ENCODE measurements around the gene AMPH.

Gene AMPH

GRCh38 chr7:38477333-38477732 lies 153.8 kb downstream of the AMPH start:
- in situ Hi-C loops (cut with MboI; ENCODE audit: low sequenced_read_pairs) = no loop called here

- in situ Hi-C loops (cut with MboI; ENCODE audit: low sequenced_read_pairs) = no loop called here
Measured at GRCh38 chr7:38476764-38477163, 154.4 kb downstream of the AMPH start.

GRCh38 chr7:38465956-38466355 lies 165.2 kb downstream of the AMPH start:
- in situ Hi-C loops (cut with MboI; ENCODE audit: low sequenced_read_pairs) = no loop called here

- in situ Hi-C loops (cut with MboI; ENCODE audit: low sequenced_read_pairs) = no loop called here
Measured at GRCh38 chr7:38463277-38464225, 167.6 kb downstream of the AMPH start.

- in situ Hi-C loops (cut with MboI; ENCODE audit: low sequenced_read_pairs) = no loop called here
Measured at GRCh38 chr7:38462819-38463218, 168.4 kb downstream of the AMPH start.

- in situ Hi-C loops (cut with MboI; ENCODE audit: low sequenced_read_pairs) = no loop called here
Measured at GRCh38 chr7:38461887-38462286, 169.3 kb downstream of the AMPH start.

- in situ Hi-C loops (cut with MboI; ENCODE audit: low sequenced_read_pairs) = no loop called here
Measured at GRCh38 chr7:38453826-38454225, 177.3 kb downstream of the AMPH start.

- in situ Hi-C loops (cut with MboI; ENCODE audit: low sequenced_read_pairs) = no loop called here
Measured at GRCh38 chr7:38453168-38453567, 178.0 kb downstream of the AMPH start.

GRCh38 chr7:38452681-38453108 lies 178.5 kb downstream of the AMPH start:
- in situ Hi-C loops (cut with MboI; ENCODE audit: low sequenced_read_pairs) = no loop called here

- in situ Hi-C loops (cut with MboI; ENCODE audit: low sequenced_read_pairs) = no loop called here
Measured at GRCh38 chr7:38451840-38452239, 179.3 kb downstream of the AMPH start.

GRCh38 chr7:38448584-38449234 lies 182.5 kb downstream of the AMPH start:
- in situ Hi-C loops (cut with MboI; ENCODE audit: low sequenced_read_pairs) = no loop called here

GRCh38 chr7:38448054-38448453 lies 183.1 kb downstream of the AMPH start:
- in situ Hi-C loops (cut with MboI; ENCODE audit: low sequenced_read_pairs) = no loop called here

- in situ Hi-C loops (cut with MboI; ENCODE audit: low sequenced_read_pairs) = no loop called here
Measured at GRCh38 chr7:38438970-38439369, 192.2 kb downstream of the AMPH start.

- in situ Hi-C loops (cut with MboI; ENCODE audit: low sequenced_read_pairs) = no loop called here
Measured at GRCh38 chr7:38432671-38433070, 198.5 kb downstream of the AMPH start.

- in situ Hi-C loops (cut with MboI; ENCODE audit: low sequenced_read_pairs) = no loop called here
Measured at GRCh38 chr7:38432080-38432479, 199.1 kb downstream of the AMPH start.

GRCh38 chr7:38429057-38429456 lies 202.1 kb downstream of the AMPH start:
- in situ Hi-C loops (cut with MboI; ENCODE audit: low sequenced_read_pairs) = no loop called here

- in situ Hi-C loops (cut with MboI; ENCODE audit: low sequenced_read_pairs) = no loop called here
Measured at GRCh38 chr7:38428041-38428440, 203.1 kb downstream of the AMPH start.

- in situ Hi-C loops (cut with MboI; ENCODE audit: low sequenced_read_pairs) = no loop called here
Measured at GRCh38 chr7:38427279-38427955, 203.8 kb downstream of the AMPH start.

GRCh38 chr7:38425509-38425908 lies 205.7 kb downstream of the AMPH start:
- in situ Hi-C loops (cut with MboI; ENCODE audit: low sequenced_read_pairs) = no loop called here

GRCh38 chr7:38424750-38425463 lies 206.3 kb downstream of the AMPH start:
- in situ Hi-C loops (cut with MboI; ENCODE audit: low sequenced_read_pairs) = loop anchor here (25.0 kb wide), 1 partner anchor 237 kb away; no protein-coding TSS in a partner anchor

GRCh38 chr7:38413784-38414183 lies 217.4 kb downstream of the AMPH start:
- in situ Hi-C loops (cut with MboI; ENCODE audit: low sequenced_read_pairs) = loop anchor here (25.0 kb wide), 1 partner anchor 249 kb away; no protein-coding TSS in a partner anchor
